MCF 10A (cell line): ENCODE results near the gene ORM2. TPM values are rescaled to one million over a fixed set of nuclear protein-coding genes. Genes with fewer than 3 reads are reported as not detected.

Experiments
- BruUV-seq: library from RNA; stranded (reverse); fragments of 400-500 nt; replicated peaks from 2 replicates; lab custom pipeline; 2021; lab: Mats Ljungman, UMichigan
- CTCF ChIA-PET: fragments of 300-600 bp; sonication (Branson Sonifier 250); formaldehyde crosslinking; extraction: SDS; loops from one replicate; lab custom pipeline; 2021; ENCODE audit warnings: antibody characterized with exemption, inconsistent platforms; lab: Yijun Ruan, JAX
- POLR2A ChIA-PET: fragments of 300-600, 350-650 bp; sonication (Branson Sonifier 250); formaldehyde crosslinking; extraction: SDS; loops from one replicate; lab custom pipeline; 2020; ENCODE audit warnings: antibody characterized with exemption, inconsistent platforms; lab: Yijun Ruan, JAX
- DNase-seq: peaks from one replicate; pipeline ENCODE4 v3.0.0-alpha.2; 2018; ENCODE audit not compliant: unreplicated experiment
- H3K27ac Mint-ChIP-seq: one replicate; pipeline ENCODE4 v1.8.0; 2022; ENCODE audit warnings: mild to moderate bottlenecking, low read depth, mixed read lengths; ENCODE audit not compliant: unreplicated experiment
- H3K27me3 Mint-ChIP-seq: one replicate; pipeline ENCODE4 v1.8.0; 2022; ENCODE audit warnings: mixed read lengths; ENCODE audit not compliant: insufficient read depth, unreplicated experiment
- H3K36me3 Mint-ChIP-seq: one replicate; pipeline ENCODE4 v1.8.0; 2022; ENCODE audit warnings: mild to moderate bottlenecking, moderate library complexity, mixed read lengths; ENCODE audit not compliant: insufficient read depth, unreplicated experiment
- H3K4me1 Mint-ChIP-seq: one replicate; pipeline ENCODE4 v1.8.0; 2022; ENCODE audit warnings: mixed read lengths; ENCODE audit not compliant: insufficient read depth, unreplicated experiment
- H3K4me3 Mint-ChIP-seq: one replicate; pipeline ENCODE4 v1.8.0; 2022; ENCODE audit warnings: mild to moderate bottlenecking, moderate library complexity, mixed read lengths; ENCODE audit not compliant: unreplicated experiment
- H3K9me3 Mint-ChIP-seq: one replicate; pipeline ENCODE4 v1.8.0; 2022; ENCODE audit warnings: mixed read lengths; ENCODE audit not compliant: unreplicated experiment
- CTCF ChIP-seq: fragments of 200-600 bp; IDR thresholded peaks from one replicate; pipeline ENCODE4 v1.8.0; 2022; ENCODE audit warnings: antibody characterized with exemption, mild to moderate bottlenecking; ENCODE audit not compliant: unreplicated experiment
- intact Hi-C: fragments of 100-400 bp; cut with micrococcal nuclease; formaldehyde crosslinking; loops from 2 replicates; pipeline ENCODE4 v1.14.1; 2022
- total RNA-seq: library from RNA; stranded (reverse); gene quantifications from 2 replicates; pipeline ENCODE4 v1.2.3, GENCODE V29; 2022

Gene ORM2
- total RNA-seq, 1 experiment from 2014 or later, result not detected

GRCh38 chr9:114348906-114349482 is 19.3 kb downstream of the ORM2 start:
- ChIA-PET CTCF (interaction anchor here (1.0 to 1.2 kb wide), 3 partner anchors 10 to 56 kb away, joined by 3 to 4 read pairs (median 4); no protein-coding TSS in a partner anchor), POLR2A (interaction anchor here (0.5 to 1.9 kb wide), 4 partner anchors 16 to 304 kb away, joined by 3 to 7 read pairs (median 4); no protein-coding TSS in a partner anchor)
- DNase-seq, result peak; percentile 97
- no peaks in the 10 kb centered on the region for H3K9me3 Mint-ChIP-seq
- peaks cover 15% of the 10 kb centered on the region for H3K36me3 Mint-ChIP-seq
- H3K4me1 Mint-ChIP-seq, result peaks cover 13% of the 10 kb centered on the region
- peak overlapping the region; percentile 54 for H3K27ac Mint-ChIP-seq
- no TSS peak for BruUV-seq
- H3K27me3 Mint-ChIP-seq, result no peaks in the 10 kb centered on the region
- no peak for TF ChIP-seq CTCF
- intact Hi-C loops, result no loop called here
- H3K4me3 Mint-ChIP-seq, result no peak overlapping the region

- no peak for DNase-seq
- ChIA-PET POLR2A (interaction anchor here (1.0 to 1.9 kb wide), 2 partner anchors 13 to 15 kb away, joined by 5 to 7 read pairs; no protein-coding TSS in a partner anchor), CTCF (no interaction called here)
- H3K9me3 Mint-ChIP-seq, result no peaks in the 10 kb centered on the region
- no TSS peak for BruUV-seq
- H3K4me3 Mint-ChIP-seq, result no peak overlapping the region
- H3K27me3 Mint-ChIP-seq, result no peaks in the 10 kb centered on the region
- TF ChIP-seq CTCF, result no peak
- intact Hi-C loops, result no loop called here
- peak overlapping the region; percentile 54 for H3K27ac Mint-ChIP-seq
- peaks cover 9% of the 10 kb centered on the region for H3K36me3 Mint-ChIP-seq
- peaks cover 13% of the 10 kb centered on the region for H3K4me1 Mint-ChIP-seq
Measured at GRCh38 chr9:114349713-114350480, 20.2 kb downstream of the ORM2 start.

DNA sequence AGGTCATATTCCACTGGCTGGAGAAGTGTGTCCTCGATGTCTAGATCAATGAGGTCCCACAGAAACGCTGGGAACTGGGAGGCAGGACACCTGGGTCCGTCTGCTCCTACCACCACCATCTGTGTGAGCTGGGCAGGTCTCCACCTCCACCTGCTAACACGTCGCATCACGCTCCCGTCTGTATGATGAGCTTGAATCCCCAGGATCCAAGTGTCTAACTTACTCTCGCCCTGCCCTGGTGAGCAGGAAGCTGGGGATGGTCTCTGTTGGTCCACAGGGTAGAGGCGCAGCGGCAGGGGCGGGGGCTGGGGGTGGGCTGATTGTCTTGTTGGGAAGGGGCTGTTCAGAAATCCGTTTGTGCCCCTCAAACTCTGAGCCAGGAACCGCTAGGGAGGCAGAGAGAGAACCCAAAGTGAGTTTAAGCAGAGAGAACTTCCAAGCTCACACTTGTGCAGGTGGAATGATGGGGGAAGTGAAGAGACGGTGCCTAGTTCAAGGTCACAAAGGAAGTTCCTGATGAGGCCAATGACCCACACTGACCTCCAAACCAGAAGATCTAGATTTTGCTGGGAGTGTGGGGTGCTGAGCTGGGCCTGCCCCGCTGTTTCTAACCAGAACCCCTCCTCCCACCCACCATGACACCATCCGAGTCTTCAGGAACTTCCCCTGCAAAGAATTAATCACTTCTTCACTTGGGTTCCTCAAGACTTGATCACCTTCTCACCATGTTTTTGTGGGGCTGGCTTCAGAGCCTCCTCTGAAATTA is 21.1 kb downstream of the ORM2 start:
- no peaks in the 10 kb centered on the region for H3K27me3 Mint-ChIP-seq
- intact Hi-C loops, result no loop called here
- no TSS peak for BruUV-seq
- no peak overlapping the region for H3K27ac Mint-ChIP-seq
- ChIA-PET CTCF (interaction anchor here (0.6 kb wide), 1 partner anchor 315 kb away, joined by 3 read pairs; no protein-coding TSS in a partner anchor), POLR2A (interaction anchor here (1.0 kb wide), 1 partner anchor 12 kb away, joined by 5 read pairs; no protein-coding TSS in a partner anchor)
- H3K4me3 Mint-ChIP-seq, result no peak overlapping the region
- peaks cover 13% of the 10 kb centered on the region for H3K4me1 Mint-ChIP-seq
- DNase-seq, result no peak
- H3K36me3 Mint-ChIP-seq, result peaks cover 13% of the 10 kb centered on the region
- no peaks in the 10 kb centered on the region for H3K9me3 Mint-ChIP-seq
- no peak for TF ChIP-seq CTCF

DNA sequence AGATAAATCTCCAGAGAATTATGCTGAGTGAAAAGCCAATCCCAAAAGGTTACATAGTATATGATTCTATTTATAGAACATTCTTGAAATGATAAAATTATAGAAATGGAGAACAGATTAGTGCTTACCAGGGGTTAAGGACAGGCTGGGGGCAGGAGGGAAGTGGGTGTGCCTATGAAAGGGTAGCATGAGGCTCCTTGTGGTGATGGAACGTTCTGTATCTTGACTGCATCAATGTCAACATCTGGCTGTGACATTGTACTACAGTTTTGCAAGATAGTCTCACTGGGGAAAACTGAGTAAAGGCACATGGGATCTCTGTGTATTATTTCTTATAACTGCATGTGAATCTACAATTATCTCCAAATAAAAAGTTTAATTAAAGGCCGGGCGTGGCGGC is 22.3 kb downstream of the ORM2 start:
- no peak for DNase-seq
- Mint-ChIP-seq H3K4me1 (peaks cover 13% of the 10 kb centered on the region), H3K27ac (no peak overlapping the region), H3K36me3 (peaks cover 13% of the 10 kb centered on the region), H3K27me3 (no peaks in the 10 kb centered on the region), H3K9me3 (no peaks in the 10 kb centered on the region), H3K4me3 (no peak overlapping the region)
- no peak for TF ChIP-seq CTCF
- ChIA-PET POLR2A (no interaction called here), CTCF (interaction anchor here (0.6 to 1.2 kb wide), 3 partner anchors 39 to 660 kb away, joined by 3 to 6 read pairs (median 4); no protein-coding TSS in a partner anchor)
- intact Hi-C loops, result no loop called here
- no TSS peak for BruUV-seq
